ENCODE data around the gene BMP7.

GRCh38 chr20:57231161-57231560 is 35.3 kb downstream of the BMP7 start:
- TF ChIP-seq POLR2A (IDR thresholded peaks at IDR 0.05; ENCODE audit: low read depth) = no peak
- TF ChIP-seq CTCF (IDR thresholded peaks at IDR 0.05) = no peak
- no peak for TF ChIP-seq EP300 (IDR thresholded peaks at IDR 0.05)
